ENCODE results near the gene FAM110D. TPM values are rescaled to one million over a fixed set of nuclear protein-coding genes. Genes with fewer than 3 reads are reported as not detected.
A peak's percentile ranks its signal among the peaks of the same experiment; 100 is the strongest.

The FAM110D gene
- total RNA-seq, 1 experiment from 2014 or later: 0.46 TPM

GRCh38 chr1:26111530-26112406 lies 47.1 kb upstream of the FAM110D start, which contains the start of gene PDIK1L:
Gene PDIK1L, plus strand, starts transcription at chr1:26111824. Its CDS starts 2,485 bp downstream, at chr1:26114309.
- WGBS (ENCODE audit: extremely low coverage, insufficient read length, low lambda C conversion rate): no CpG with 5 or more reads among the region's 96 CpGs
- no peak within 1 kb of the TSS for H2AK5ac ChIP-seq (ENCODE audit: insufficient read length, low read length)
- no peaks in the 10 kb centered on the region for H3K79me1 ChIP-seq (ENCODE audit: insufficient read depth, low read depth, low read length, poor library complexity, severe bottlenecking)
- H4K8ac ChIP-seq (replicated peaks; ENCODE audit: insufficient read length, low read depth, low read length): no peak within 1 kb of the TSS
- Mint-ChIP-seq H3K27me3 (ENCODE audit: low read depth) (peaks cover 16% of the 10 kb centered on the region), H3K4me1 (peaks cover 18% of the 10 kb centered on the region in 2 experiments), H3K27ac (peak within 1 kb of the TSS; percentile 84 to 98 (median 98)), H3K4me3 (peak within 1 kb of the TSS; percentile 86 to 97), H3K36me3 (ENCODE audit: insufficient read depth in 1 of 3, low read depth in 3 of 3) (peaks cover 2 to 16% (median 7%) of the 10 kb centered on the region in 3 experiments; a peak in 5 of 7 replicates), H3K9me3 (peaks cover 0 to 2% of the 10 kb centered on the region in 2 experiments; a peak in 1 of 5 replicates)
- peak within 1 kb of the TSS; percentile 58 for H3K27ac ChIP-seq (ENCODE audit: insufficient read length, low read depth, low read length)
- TF ChIP-seq CTCF (conservative IDR thresholded peaks at IDR 0.05): no peak
- no peaks in the 10 kb centered on the region for H3K79me2 ChIP-seq (ENCODE audit: insufficient read depth, low read length)
- peaks cover 11% of the 10 kb centered on the region for H3K23me2 ChIP-seq (ENCODE audit: insufficient read length, low read depth, low read length, poor library complexity, severe bottlenecking)
- no peak within 1 kb of the TSS for H2BK120ac ChIP-seq (ENCODE audit: low read depth, low read length, poor library complexity, severe bottlenecking)
- H2BK5ac ChIP-seq (ENCODE audit: insufficient read length, low read length): no peak within 1 kb of the TSS
- H3T11ph ChIP-seq (ENCODE audit: low read length): no peak within 1 kb of the TSS
- H2BK15ac ChIP-seq (ENCODE audit: low read depth, low read length): no peak within 1 kb of the TSS
- H2BK20ac ChIP-seq (ENCODE audit: low read depth, low read length, poor library complexity, severe bottlenecking): no peak within 1 kb of the TSS
- no peaks in the 10 kb centered on the region for H3K9me3 ChIP-seq (ENCODE audit: control insufficient read depth, low read depth, low read length)
- H3K4ac ChIP-seq (ENCODE audit: low read depth, low read length): no peak within 1 kb of the TSS
- no peak within 1 kb of the TSS for H3K23ac ChIP-seq (ENCODE audit: insufficient read length, low read depth, low read length)
- no peaks in the 10 kb centered on the region for H4K20me1 ChIP-seq (ENCODE audit: control insufficient read depth, insufficient read depth, insufficient read length)
- no peaks in the 10 kb centered on the region for H3K27me3 ChIP-seq (ENCODE audit: insufficient read depth, low read length)
- H3K14ac ChIP-seq (ENCODE audit: insufficient read depth, low read length): peak within 1 kb of the TSS; percentile 91
- no peak within 1 kb of the TSS for H4K5ac ChIP-seq (ENCODE audit: insufficient read length, low read depth, low read length)
- H3K4me2 ChIP-seq (ENCODE audit: insufficient read depth, insufficient read length, low read length): peak within 1 kb of the TSS; percentile 93
- no peak within 1 kb of the TSS for H2BK12ac ChIP-seq (ENCODE audit: insufficient read length, low read depth, low read length)
- peak within 1 kb of the TSS; percentile 41 for H2AFZ ChIP-seq (ENCODE audit: low read length)
- H3K9ac ChIP-seq (ENCODE audit: extremely low read depth, insufficient read length, low read length): peak within 1 kb of the TSS; percentile 91
- DNase-seq: peak; percentile 91
- no peak within 1 kb of the TSS for H4K91ac ChIP-seq (ENCODE audit: insufficient read length, low read depth, low read length)
- H3K56ac ChIP-seq (ENCODE audit: insufficient read length, low read depth, low read length): no peak within 1 kb of the TSS
- peak within 1 kb of the TSS; percentile 93 for H3K18ac ChIP-seq (ENCODE audit: insufficient read length, low read depth, low read length)
- H3K4me1 ChIP-seq (ENCODE audit: insufficient read depth, low read length): no peaks in the 10 kb centered on the region

Measured in H9 (cell line).